ENCODE measurements around the gene BARX1.

The BARX1 gene

DNA sequence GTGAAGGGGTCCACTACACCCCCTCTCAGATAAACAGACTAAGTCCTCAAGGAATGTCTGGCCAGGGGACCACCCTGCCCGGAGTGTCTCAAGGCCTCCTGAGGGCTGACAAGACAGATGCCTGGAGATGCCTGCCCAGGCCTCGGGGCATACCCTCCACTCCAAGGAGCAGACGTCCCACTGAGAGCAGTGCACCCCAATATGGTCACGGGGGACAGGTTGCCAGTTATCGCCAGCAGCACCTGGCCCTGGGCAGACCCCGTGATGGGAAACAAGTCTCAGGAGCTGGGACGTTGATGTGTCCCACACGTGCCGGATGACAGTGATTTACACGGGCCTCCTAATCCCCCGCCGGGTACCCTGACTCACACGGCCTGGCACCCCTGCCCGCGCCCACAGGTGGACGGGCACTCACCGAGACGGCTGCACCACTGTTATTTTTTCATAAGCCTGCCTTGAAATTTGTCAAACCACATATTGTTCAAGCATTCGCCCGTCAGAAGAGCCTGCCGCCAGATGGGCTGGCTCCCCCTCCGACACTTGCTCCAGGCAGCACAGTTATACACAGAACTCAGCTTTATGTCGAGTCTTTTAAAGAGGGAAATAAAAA, 43.9 kb downstream of the BARX1 start:
- TF ChIP-seq, protein P1, sequence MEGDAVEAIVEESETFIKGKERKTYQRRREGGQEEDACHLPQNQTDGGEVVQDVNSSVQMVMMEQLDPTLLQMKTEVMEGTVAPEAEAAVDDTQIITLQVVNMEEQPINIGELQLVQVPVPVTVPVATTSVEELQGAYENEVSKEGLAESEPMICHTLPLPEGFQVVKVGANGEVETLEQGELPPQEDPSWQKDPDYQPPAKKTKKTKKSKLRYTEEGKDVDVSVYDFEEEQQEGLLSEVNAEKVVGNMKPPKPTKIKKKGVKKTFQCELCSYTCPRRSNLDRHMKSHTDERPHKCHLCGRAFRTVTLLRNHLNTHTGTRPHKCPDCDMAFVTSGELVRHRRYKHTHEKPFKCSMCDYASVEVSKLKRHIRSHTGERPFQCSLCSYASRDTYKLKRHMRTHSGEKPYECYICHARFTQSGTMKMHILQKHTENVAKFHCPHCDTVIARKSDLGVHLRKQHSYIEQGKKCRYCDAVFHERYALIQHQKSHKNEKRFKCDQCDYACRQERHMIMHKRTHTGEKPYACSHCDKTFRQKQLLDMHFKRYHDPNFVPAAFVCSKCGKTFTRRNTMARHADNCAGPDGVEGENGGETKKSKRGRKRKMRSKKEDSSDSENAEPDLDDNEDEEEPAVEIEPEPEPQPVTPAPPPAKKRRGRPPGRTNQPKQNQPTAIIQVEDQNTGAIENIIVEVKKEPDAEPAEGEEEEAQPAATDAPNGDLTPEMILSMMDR (IDR thresholded peaks at IDR 0.05; ENCODE audit: extremely low read depth, missing control alignments) = no peak
- DNase-seq (ENCODE audit: low spot score) = no peak

DNA sequence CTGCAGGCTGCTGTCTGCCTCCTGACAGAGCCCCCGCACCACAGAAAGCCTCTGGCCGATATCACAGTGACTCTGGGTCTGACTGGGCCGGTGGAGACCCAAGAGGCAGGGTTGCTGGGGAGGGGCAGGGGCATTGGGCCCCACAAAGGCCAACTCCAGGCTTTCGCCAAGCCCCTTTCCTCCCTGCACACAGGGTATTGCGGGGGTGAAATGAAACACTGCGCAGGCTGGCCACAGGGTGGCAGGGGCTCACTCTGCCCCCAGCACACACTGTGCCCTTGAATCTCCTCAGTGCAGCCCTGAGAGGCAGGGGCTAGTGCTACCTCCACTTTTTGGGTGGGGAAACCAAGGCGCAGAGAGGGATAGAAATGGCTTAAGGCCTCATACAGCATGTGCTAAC, 44.6 kb downstream of the BARX1 start:
- TF ChIP-seq, protein P1 (IDR thresholded peaks at IDR 0.05; ENCODE audit: extremely low read depth, missing control alignments) = no peak
- DNase-seq (ENCODE audit: low spot score) = no peak

DNA sequence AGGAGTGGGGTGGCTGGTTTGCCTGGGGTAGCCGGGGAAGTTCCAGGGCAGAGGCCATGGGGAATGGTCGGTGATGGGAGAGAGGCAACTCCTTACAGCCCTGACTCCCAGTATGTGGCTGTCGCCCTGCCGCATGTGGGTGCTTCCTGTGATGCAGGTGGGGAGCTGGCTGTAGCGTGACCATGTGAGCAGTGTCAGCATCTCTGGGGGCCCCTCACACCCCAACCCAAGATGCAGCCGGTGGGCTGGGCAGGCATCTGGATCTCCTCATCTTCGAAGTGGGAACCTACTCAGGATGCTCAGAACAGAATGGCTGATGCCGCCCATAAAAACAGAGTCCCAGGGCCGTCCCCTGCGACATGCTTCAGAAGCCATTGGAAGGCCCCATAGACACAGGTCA, 45.0 kb downstream of the BARX1 start:
- TF ChIP-seq, protein P1 (IDR thresholded peaks at IDR 0.05; ENCODE audit: extremely low read depth, missing control alignments) = no peak
- DNase-seq (ENCODE audit: low spot score) = no peak

DNA sequence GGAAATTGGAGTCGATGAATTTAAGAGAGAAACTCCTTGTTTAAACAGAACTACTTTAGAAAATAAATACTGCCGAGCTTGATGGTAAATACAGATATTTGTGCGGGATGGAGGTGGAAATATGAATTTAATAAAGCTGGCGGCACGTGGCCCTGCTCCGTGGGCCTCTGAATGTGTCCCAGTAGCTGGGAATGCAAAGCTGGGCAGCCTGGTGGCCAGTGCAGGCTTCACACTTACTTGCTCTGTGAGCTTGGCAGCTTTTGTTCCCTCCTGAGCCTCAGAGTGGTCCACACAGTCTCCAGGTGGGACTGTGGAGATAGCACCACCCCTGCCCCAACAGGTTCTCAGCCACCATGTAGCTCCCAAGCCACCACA, 45.9 kb downstream of the BARX1 start:
- DNase-seq (ENCODE audit: low spot score) = no peak
- TF ChIP-seq, protein P1 (IDR thresholded peaks at IDR 0.05; ENCODE audit: extremely low read depth, missing control alignments) = no peak

DNA sequence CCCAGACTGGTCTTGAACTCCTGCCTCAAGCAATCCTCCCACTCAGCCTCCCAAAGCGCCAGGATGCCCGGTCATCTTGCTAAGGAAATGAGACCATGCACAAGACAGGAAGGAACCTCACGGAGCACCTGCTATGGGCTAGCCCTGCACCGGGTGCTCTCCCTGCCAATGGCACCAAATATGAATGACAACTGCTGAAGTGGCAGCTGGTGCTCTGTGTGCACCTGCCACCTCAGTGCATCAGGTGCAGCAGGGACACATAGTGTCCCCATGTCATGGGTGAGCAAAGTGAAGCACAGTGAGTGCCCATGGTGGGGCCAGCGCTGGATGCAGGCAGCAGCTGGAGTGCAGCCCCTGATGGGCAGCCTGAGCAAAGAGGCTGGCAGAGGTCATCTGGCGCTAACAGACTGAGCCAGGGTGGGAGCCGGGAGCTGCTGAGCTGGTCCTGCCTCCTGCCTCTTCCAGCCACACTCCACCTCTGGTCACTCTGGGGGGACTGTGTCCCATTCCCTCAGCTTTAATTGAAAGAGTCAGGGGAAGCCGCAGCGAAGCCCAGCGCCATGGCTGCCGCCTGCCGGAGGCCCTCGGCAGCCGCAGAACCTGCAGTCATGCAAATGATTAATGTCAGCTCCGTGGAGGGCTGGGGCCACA, 46.4 kb downstream of the BARX1 start:
- DNase-seq (ENCODE audit: low spot score) = no peak
- TF ChIP-seq, protein P1 (IDR thresholded peaks at IDR 0.05; ENCODE audit: extremely low read depth, missing control alignments) = no peak

DNA sequence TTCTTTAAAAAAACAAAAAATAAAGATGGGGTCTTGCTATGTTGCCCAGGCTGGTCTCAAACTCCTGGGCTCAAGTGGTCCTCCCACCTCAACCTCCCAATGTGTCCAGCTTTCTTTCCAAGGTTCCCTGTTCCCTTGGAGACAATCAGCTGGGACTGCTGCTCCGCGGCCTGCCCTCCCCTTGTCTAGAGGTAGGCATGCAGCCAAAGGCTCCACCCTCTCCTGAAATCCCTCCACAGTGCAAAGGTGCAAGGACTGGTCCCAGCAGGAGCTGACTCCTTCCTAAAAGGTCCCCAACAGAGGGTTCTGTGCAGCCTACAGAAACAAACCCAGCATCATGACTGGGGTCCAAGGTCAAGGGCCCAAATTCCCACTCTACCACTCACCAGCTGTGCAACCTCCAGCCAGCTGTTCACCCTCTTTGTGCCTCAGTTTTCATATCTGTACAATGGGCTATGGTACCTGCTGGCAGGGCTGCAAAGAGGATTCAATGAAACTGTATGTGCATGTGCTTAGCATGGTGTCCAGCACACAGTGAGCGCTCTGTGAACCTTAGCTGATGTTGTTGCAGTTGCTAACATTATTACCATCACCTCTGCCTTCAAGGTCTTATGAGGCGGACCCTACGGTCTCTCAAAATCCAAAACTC, 47.5 kb downstream of the BARX1 start:
- no peak for DNase-seq (ENCODE audit: low spot score)
- TF ChIP-seq, protein P1 (IDR thresholded peaks at IDR 0.05; ENCODE audit: extremely low read depth, missing control alignments) = no peak

DNA sequence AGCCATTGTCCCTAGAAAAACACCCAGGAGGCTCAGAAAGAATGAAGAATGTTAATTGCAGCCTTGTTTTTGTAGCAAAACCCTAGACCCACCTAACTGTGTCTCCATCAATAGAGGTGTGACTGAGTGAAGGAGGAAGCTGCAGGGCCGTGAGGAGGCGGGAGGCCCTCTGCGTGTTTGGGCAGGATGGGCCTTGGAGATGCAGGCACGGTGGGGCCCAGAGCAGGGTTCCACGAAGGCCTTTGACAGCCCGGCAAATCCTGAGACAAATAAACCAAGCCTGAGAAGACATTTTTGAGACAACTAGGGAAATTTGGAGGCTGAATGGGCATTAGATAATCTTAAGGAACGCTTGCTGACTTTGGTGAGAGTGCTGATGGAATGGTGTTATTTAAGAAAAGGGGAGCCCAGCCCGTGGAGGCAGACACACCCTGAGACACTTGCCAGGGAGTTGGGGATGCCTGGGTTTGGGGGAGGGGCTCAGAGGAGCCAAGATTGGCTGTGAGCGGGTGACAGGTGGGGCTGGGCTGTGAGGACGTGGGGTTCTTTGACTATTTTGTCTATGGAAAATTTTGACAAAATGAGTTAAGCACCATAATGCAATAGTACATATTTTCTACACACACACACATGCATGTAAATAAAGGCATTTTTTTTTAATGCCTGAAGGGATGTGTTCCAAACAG, 48.8 kb downstream of the BARX1 start:
- DNase-seq (ENCODE audit: low spot score) = no peak
- TF ChIP-seq, protein P1 (IDR thresholded peaks at IDR 0.05; ENCODE audit: extremely low read depth, missing control alignments) = no peak
